GM06990 (cell line): ENCODE measurements around the gene RXRA.

ENCODE experiments used
- DNase-seq: peaks from one replicate; pipeline ENCODE4 v3.0.0-alpha.2; 2011; ENCODE audit not compliant: insufficient read length; ENCODE audit errors: extremely low read depth
- H3K27me3 ChIP-seq: replicated peaks from 2 replicates; pipeline ENCODE4 v1.6.0; 2011; ENCODE audit warnings: low read length; ENCODE audit not compliant: control insufficient read depth, insufficient read depth
- H3K36me3 ChIP-seq: 2 replicates; pipeline ENCODE4 v1.5.1; 2011; ENCODE audit warnings: low read length; ENCODE audit not compliant: control insufficient read depth, insufficient read depth
- H3K4me3 ChIP-seq: replicated peaks from 2 replicates; pipeline ENCODE4 v1.5.1; 2011; ENCODE audit warnings: low read depth, mild to moderate bottlenecking, control low read depth, low read length
- TF ChIP-seq, protein P1 (sequence below): IDR thresholded peaks from 2 replicates; pipeline ENCODE4 v1.5.1; 2011; ENCODE audit warnings: low read length, control low read depth, mild to moderate bottlenecking, inconsistent platforms; ENCODE audit not compliant: insufficient read depth, poor library complexity, severe bottlenecking

Gene RXRA

DNA sequence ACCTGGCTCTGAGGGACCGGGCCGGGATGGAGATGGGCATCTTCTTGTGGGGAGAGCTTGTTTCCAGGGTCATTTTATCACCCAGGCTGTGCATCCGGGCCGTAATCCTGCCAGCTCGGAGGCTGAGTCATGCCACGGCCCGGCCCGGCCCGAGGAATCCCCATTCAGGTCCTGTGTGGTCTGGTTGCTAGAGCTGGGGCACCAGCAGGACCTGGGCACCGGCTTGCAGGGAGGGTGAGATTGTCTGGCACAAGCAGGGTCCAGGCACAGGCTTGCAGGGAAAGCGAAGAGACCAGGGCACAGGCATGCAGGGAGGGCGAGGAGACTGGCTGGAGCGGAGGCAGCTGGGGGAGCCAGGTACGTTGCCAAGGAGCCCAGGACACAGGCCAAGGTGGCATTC, 106.8 kb downstream of the RXRA start:
- H3K4me3 ChIP-seq, result no peak overlapping the region
- H3K36me3 ChIP-seq, result peaks cover 24% of the 10 kb centered on the region
- TF ChIP-seq, protein P1, sequence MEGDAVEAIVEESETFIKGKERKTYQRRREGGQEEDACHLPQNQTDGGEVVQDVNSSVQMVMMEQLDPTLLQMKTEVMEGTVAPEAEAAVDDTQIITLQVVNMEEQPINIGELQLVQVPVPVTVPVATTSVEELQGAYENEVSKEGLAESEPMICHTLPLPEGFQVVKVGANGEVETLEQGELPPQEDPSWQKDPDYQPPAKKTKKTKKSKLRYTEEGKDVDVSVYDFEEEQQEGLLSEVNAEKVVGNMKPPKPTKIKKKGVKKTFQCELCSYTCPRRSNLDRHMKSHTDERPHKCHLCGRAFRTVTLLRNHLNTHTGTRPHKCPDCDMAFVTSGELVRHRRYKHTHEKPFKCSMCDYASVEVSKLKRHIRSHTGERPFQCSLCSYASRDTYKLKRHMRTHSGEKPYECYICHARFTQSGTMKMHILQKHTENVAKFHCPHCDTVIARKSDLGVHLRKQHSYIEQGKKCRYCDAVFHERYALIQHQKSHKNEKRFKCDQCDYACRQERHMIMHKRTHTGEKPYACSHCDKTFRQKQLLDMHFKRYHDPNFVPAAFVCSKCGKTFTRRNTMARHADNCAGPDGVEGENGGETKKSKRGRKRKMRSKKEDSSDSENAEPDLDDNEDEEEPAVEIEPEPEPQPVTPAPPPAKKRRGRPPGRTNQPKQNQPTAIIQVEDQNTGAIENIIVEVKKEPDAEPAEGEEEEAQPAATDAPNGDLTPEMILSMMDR, result no peak
- DNase-seq, result no peak
- no peaks in the 10 kb centered on the region for H3K27me3 ChIP-seq

DNA sequence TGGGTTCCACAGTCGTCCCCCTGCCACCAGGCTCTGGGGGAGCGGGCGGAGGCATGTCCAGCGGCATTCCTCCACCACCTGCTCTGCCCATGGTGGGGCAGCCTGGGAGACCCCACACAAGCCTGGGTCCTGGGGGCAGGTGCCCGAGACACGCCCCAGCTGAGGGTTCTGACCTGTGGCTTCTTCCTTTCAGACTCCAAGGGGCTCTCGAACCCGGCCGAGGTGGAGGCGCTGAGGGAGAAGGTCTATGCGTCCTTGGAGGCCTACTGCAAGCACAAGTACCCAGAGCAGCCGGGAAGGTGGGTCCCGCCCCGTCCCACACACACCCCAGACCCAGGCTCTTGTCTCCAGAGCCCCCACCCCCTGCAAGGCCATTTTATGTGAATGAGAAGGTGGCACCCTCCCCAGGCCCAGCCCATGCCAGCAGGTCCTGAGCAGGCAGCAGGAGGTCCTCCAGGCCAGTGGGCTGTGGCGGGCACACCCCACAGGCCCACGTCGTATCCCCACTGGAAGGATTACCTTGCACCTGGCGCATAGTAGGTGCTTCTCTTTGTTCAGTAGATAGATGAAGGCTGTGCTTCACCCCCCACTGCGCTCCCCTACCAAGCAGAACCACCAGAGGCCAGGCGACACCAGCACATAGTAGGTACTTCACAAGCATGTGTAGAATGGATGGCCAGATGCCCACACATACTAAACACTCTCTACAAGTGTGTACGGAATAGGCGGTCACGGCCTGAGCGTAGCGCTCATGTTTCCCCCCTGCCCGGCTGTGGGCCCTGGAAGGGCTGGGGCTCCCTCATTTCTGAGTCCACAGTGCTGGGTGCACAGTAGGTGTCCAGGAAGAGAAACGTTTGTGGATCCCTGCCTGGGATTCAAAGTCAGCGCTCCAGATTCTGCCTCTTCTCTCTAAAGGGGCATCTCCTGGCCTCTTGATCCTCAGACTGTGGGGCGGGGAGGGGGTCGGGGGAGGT, 107.9 kb downstream of the RXRA start:
- Histone ChIP-seq H3K27me3 (no peaks in the 10 kb centered on the region), H3K36me3 (peaks cover 24% of the 10 kb centered on the region), H3K4me3 (no peak overlapping the region)
- TF ChIP-seq, protein P1, result no peak
- DNase-seq, result no peak

DNA sequence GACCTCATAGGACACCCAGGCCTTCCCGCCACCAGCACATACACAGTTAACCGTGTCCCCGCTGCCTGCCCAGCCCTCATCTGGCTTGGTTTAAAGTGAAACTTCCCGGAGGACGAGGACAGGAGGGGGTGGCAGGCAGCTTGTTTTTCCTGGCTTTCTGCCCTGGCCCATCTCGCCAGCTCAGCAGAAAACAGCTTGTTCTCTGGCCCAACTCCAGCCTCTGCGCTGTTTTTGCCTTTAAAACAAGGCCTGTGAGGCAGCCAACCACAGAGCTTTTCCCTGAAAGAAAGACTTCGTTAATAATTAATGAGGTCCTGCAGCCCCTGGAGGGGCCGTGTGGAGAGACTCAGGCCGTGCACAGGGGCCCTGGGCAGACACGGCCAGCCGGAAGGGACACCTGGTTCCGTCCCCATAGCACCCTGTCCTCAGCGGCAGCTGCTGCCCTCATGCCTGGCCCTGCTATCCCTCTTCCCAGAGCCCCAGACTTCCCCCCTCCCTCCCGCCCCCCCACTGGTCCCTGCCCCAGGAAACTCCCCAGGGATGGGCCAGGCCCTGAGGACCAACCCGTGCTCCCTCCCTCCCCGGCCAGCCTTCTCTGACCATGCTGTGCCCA, 108.7 kb downstream of the RXRA start:
- no peak for DNase-seq
- Histone ChIP-seq H3K36me3 (peaks cover 21% of the 10 kb centered on the region), H3K4me3 (no peak overlapping the region), H3K27me3 (no peaks in the 10 kb centered on the region)
- TF ChIP-seq, protein P1, result no peak

DNA sequence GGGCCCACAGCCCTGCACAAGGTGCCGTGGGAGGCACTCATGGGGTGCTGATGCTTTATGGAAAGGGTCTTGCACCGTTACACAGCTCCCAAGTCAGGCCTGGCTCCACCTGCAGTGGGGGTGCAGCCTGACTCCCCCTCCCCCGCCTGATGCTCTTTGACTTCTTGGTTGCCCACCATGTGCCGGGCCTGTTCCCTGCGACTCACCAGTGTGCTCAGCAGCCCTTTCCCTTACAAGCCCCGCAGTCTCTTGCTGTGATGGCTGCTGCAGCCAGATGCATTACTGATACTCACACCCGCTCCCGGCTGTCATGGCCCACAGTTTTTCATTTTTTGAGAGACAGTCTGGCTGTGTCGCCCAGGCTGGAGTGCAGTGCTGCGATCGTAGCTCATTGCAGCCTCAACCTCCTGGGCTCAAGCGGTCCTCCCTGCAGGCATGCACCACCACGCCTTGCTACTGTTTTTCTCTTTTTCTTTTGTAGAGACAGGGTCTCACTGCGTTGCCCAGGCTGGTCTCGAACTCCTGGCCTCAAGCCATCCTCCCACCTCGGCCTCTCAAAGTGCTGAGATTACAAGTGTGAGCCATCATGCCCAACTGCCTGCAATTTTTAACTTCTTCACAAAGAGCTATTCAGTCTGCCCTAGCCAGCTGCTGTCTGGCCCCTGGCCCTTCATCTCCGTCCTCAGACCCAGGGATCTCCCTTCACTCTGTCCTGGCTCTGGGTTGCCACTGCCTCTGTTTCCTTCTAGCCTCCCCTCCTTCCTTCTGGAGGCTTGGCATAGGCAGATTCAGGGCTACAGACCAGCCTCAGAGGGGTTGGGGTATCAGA, 109.5 kb downstream of the RXRA start:
- Histone ChIP-seq H3K36me3 (peaks cover 19% of the 10 kb centered on the region), H3K4me3 (no peak overlapping the region), H3K27me3 (no peaks in the 10 kb centered on the region)
- TF ChIP-seq, protein P1, result no peak
- DNase-seq, result no peak

DNA sequence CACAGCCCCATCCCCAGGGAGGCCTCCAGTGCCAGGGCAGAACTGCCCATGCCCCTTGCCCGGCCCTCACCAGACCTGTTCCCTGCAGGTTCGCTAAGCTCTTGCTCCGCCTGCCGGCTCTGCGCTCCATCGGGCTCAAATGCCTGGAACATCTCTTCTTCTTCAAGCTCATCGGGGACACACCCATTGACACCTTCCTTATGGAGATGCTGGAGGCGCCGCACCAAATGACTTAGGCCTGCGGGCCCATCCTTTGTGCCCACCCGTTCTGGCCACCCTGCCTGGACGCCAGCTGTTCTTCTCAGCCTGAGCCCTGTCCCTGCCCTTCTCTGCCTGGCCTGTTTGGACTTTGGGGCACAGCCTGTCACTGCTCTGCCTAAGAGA, 110.1 kb downstream of the RXRA start:
- Histone ChIP-seq H3K27me3 (no peaks in the 10 kb centered on the region), H3K4me3 (no peak overlapping the region), H3K36me3 (peaks cover 19% of the 10 kb centered on the region)
- TF ChIP-seq, protein P1, result no peak
- DNase-seq, result no peak
